Prostate gland (tissue), 2 donors: Measurements from ENCODE around the gene ASH1L. TPM values are rescaled to one million over a fixed set of nuclear protein-coding genes. Genes with fewer than 3 reads are reported as not detected.
"Not testable (repeated sequence)": the region's sequence is repeated elsewhere in the genome, so short reads cannot be mapped to it uniquely, and the experiment has no call there.

Experiments
- DNase-seq: peaks from one replicate; pipeline ENCODE4 v3.0.0-alpha.2; 2019; ENCODE audit warnings: low spot score
- H3K27ac ChIP-seq, 2 donors: fragments of 200-600 bp; sonication (generic); 2 replicates each; pipeline ENCODE4 v1.5.1; 2017 to 2019
- H3K27me3 ChIP-seq: fragments of 200-600 bp; sonication (generic); replicated peaks from 2 replicates; pipeline ENCODE4 v1.5.1; 2019; ENCODE audit not compliant: insufficient read depth
- H3K36me3 ChIP-seq, 2 donors: fragments of 200-600 bp; sonication (generic); 1 replicate in 1 of 2; 2 replicates in 1 of 2; pipeline versions ENCODE4 v1.5.1 to v1.8.1; 2017 to 2019
- H3K4me1 ChIP-seq: fragments of 200-600 bp; sonication (generic); replicated peaks from 2 replicates; pipeline ENCODE4 v1.5.1; 2019
- H3K4me3 ChIP-seq, 2 donors: fragments of 200-600 bp; sonication (generic); 2 replicates each; pipeline ENCODE4 v1.5.1; 2017 to 2019
- H3K9me3 ChIP-seq: fragments of 200-600 bp; sonication (generic); 2 replicates; pipeline ENCODE4 v1.5.1; 2017
- POLR2A ChIP-seq: fragments of 450-650 bp; IDR thresholded peaks from one replicate; pipeline ENCODE4 v1.6.1; 2016; ENCODE audit warnings: antibody characterized with exemption, mild to moderate bottlenecking
- POLR2AphosphoS5 ChIP-seq: sonication (generic); formaldehyde crosslinking; IDR thresholded peaks from one replicate; pipeline ENCODE4 v1.6.1; 2017; ENCODE audit warnings: antibody characterized with exemption
- WGBS: methylation state at CpG from one replicate; pipeline ENCODE4 v1.1.5; 2018; 5-methylcytosine and 5-hydroxymethylcytosine counted together
- intact Hi-C: fragments of 100-400 bp; cut with DNase I; formaldehyde crosslinking; loops from one replicate; pipeline ENCODE4 v1.14.2; 2022
- total RNA-seq, 2 donors: library from RNA; depleted of rRNA; stranded (reverse); fragments of >200 nt; gene quantifications; one replicate each; pipeline ENCODE4 v1.1.0, GENCODE V29; 2016
- TF ChIP-seq, protein P1 (sequence below), 4 experiments: fragments of 200-600 bp in 2 of 4; fragments of 450-650 bp in 2 of 4; sonication (generic) in 2 of 4; IDR thresholded peaks; 1 replicate in 3 of 4; 2 replicates in 1 of 4; pipeline ENCODE4 v1.5.1; 2016 to 2019; ENCODE audit warnings: antibody characterized with exemption in 4 of 4, mild to moderate bottlenecking in 2 of 4, moderate library complexity in 2 of 4

ASH1L gene
- total RNA-seq, 2 donors from 2014 or later = 53.1 to 66.2 TPM

DNA sequence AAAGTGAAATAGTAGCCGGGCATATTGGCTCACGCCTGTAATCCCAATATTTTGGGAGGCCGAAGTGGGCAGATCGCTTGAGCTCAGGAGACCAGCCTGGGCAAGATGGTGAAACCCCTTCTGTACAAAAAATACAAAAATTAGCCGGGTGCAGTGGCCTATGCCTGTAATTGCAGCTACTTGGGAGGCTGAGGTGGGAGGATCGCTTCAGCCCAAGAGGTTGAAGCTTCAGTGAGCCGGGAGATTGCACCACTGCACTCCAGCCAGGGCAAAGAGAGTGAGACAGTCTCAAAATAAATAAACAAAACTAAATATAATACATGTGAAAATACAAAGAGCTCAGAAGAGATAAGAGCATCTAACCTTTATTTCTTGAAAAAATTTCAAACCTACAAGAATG is 45.1 kb upstream of the ASH1L start:
- intact Hi-C loops = no loop called here
- Histone ChIP-seq H3K27me3 (no peaks in the 10 kb centered on the region), H3K36me3 (no peaks in the 10 kb centered on the region), H3K27ac (no peak overlapping the region), H3K4me3 (no peak overlapping the region), H3K4me1 (no peaks in the 10 kb centered on the region), H3K9me3 (no peaks in the 10 kb centered on the region)
- WGBS = 80% methylated on average over 7 of the region's 7 CpGs
- TF ChIP-seq POLR2AphosphoS5 (no peak), POLR2A (no peak)
- TF ChIP-seq, protein P1, sequence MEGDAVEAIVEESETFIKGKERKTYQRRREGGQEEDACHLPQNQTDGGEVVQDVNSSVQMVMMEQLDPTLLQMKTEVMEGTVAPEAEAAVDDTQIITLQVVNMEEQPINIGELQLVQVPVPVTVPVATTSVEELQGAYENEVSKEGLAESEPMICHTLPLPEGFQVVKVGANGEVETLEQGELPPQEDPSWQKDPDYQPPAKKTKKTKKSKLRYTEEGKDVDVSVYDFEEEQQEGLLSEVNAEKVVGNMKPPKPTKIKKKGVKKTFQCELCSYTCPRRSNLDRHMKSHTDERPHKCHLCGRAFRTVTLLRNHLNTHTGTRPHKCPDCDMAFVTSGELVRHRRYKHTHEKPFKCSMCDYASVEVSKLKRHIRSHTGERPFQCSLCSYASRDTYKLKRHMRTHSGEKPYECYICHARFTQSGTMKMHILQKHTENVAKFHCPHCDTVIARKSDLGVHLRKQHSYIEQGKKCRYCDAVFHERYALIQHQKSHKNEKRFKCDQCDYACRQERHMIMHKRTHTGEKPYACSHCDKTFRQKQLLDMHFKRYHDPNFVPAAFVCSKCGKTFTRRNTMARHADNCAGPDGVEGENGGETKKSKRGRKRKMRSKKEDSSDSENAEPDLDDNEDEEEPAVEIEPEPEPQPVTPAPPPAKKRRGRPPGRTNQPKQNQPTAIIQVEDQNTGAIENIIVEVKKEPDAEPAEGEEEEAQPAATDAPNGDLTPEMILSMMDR (IDR thresholded peaks at IDR 0.05) = no peak
- DNase-seq = no peak

DNA sequence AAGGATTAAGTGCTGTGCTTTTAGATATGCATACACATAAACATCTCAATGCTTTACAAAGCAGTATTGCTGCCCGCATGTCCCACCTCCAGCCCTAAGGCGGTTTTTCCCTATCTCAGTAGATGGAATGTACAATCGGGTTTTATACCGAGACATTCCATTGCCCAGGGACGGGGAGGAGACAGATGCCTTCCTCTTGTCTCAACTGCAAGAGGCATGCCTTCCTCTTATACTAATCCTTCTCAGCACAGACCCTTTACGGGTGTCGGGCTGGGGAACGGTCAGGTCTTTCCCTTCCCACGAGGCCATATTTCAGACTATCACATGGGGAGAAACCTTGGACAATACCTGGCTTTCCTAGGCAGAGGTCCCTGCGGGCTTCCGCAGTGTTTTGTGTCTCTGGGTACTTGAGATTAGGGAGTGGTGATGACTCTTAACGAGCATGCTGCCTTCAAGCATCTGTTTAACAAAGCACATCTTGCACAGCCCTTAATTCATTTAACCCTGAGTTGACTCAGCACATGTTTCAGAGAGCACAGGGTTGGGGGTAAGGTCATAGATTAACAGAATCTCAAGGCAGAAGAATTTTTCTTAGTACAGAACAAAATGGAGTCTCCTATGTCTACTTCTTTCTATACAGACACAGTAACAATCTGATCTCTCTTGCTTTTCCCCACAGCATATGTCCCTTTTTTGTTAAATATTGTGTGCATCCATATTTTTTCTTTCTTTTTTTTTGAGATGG is 37.4 kb upstream of the ASH1L start:
- DNase-seq, H3K4me3 ChIP-seq, intact Hi-C loops, H3K27me3 ChIP-seq, H3K36me3 ChIP-seq, H3K4me1 ChIP-seq, H3K27ac ChIP-seq, H3K9me3 ChIP-seq: not testable (repeated sequence)
- 27% methylated on average over 12 of the region's 12 CpGs for WGBS

DNA sequence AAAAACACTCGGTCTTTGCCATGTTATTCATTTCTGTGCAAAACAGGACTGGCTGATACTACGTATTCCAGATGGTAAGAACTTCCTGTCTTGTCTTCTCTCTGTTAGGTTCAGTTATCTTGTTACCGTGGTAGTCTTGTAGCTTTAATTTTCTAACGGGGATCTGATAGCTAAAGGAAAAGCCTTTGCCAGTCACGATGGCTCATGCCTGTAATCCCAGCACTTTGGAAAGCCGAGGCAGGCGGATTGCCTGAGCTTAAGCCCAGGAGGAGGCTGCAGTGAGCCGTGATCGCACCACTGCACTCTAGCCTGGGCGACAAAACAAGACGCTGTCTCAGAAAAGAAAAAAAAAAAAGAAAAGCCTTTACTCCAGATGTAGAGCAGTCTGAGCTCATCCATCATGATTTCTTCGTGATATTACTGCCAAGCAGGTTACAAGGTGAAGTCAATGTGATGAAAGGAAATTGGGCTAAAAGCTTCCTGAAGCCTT is 36.3 kb upstream of the ASH1L start:
- no peak overlapping the region for H3K27ac ChIP-seq
- H3K27me3 ChIP-seq = no peaks in the 10 kb centered on the region
- H3K4me3 ChIP-seq = no peak overlapping the region
- TF ChIP-seq POLR2A (no peak), POLR2AphosphoS5 (no peak)
- TF ChIP-seq, protein P1 (IDR thresholded peaks at IDR 0.05) = no peak
- WGBS = 12% methylated on average over 12 of the region's 12 CpGs
- no peaks in the 10 kb centered on the region for H3K36me3 ChIP-seq
- intact Hi-C loops = no loop called here
- no peaks in the 10 kb centered on the region for H3K9me3 ChIP-seq
- H3K4me1 ChIP-seq = no peaks in the 10 kb centered on the region
- no peak for DNase-seq

DNA sequence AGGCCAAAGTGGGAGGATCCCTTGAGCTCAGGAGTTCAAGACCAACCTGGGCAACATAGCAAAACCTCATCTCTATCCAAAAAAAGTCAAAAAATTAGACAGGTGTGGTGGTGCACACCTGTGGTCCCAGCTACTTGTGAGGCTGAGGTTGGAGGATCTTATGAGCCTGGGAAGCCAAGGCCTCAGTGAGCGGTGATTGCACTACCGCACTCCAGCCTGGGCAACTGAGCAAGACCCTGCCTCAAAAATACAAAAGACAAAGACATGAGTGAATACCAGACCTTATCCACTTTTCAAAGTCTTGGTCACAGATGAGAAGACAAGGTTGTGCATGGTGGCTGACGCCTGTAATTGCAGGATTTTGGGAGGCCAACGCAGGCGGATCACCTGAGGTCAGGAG is 34.3 kb upstream of the ASH1L start:
- H3K36me3 ChIP-seq = no peaks in the 10 kb centered on the region
- no peaks in the 10 kb centered on the region for H3K9me3 ChIP-seq
- WGBS = 95% methylated on average over 5 of the region's 5 CpGs
- H3K27me3 ChIP-seq = no peaks in the 10 kb centered on the region
- TF ChIP-seq, protein P1 (IDR thresholded peaks at IDR 0.05) = no peak
- TF ChIP-seq POLR2AphosphoS5 = no peak
- TF ChIP-seq POLR2A = no peak
- no peak overlapping the region for H3K27ac ChIP-seq
- DNase-seq = no peak
- H3K4me3 ChIP-seq = no peak overlapping the region
- intact Hi-C loops = no loop called here
- no peaks in the 10 kb centered on the region for H3K4me1 ChIP-seq

DNA sequence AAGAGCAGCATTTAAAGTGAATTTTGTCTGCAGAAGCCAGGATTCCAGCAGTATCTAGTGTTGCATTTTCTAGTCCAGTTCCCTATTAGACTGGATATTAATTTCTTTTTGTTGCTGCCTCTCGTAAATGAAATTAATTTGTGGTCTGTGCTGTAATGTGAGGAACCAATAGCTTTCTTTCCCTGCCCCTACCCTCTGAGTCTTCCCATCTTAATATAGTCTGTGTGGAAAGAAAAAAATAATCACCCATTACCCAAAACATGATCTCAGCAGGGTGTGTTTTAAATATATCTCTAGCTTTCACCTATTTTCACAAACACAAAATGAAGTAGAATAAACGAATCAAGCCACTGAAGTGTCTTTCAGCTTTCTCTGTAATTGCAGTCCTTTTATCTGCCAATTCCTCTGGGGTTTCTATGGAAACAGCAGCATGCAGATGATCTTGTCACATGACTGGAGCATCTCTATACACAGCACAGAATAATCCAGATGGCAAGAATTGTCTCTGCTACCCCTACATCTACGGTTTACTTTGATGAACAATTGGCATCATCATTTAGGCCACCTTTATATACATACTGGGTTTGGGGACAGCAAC is 33.4 kb upstream of the ASH1L start:
- 61% methylated on average over 3 of the region's 3 CpGs for WGBS
- H3K4me1 ChIP-seq, H3K27ac ChIP-seq, intact Hi-C loops, DNase-seq, H3K27me3 ChIP-seq, H3K4me3 ChIP-seq, H3K9me3 ChIP-seq, H3K36me3 ChIP-seq: not testable (repeated sequence)

DNA sequence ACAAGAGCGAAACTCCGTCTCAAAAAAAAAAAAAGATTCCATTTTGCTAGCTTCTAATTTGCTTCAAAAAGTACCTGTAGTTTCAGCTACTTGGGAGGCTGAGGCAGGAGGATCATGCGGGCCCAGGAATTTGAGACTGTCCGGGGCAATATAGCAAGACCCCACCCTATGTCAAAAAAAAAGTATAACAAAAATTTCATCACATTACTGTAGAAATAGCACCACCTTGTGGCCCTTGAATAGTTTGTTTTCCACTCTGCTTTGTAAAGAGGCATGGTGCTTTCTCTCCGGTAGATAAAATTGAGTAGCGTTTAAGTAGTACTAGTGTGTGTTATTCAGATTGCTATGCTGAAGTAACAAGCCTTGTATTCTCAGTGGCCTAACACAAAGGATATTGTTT is 29.2 kb upstream of the ASH1L start:
- H3K9me3 ChIP-seq = no peaks in the 10 kb centered on the region
- H3K4me3 ChIP-seq = no peak overlapping the region
- intact Hi-C loops = loop anchor here (5.0 kb wide), 2 partner anchors 269 to 314 kb away; partner anchors contain the start of genes HCN3 and RUSC1
- H3K27ac ChIP-seq = no peak overlapping the region
- H3K27me3 ChIP-seq = no peaks in the 10 kb centered on the region
- no peaks in the 10 kb centered on the region for H3K36me3 ChIP-seq
- no peaks in the 10 kb centered on the region for H3K4me1 ChIP-seq
- DNase-seq = peak; percentile 38
- WGBS = 40% methylated on average over 6 of the region's 6 CpGs
- TF ChIP-seq, protein P1 (IDR thresholded peaks at IDR 0.05) = peak; percentile 25 to 68 (median 58)
- TF ChIP-seq POLR2A = no peak

DNA sequence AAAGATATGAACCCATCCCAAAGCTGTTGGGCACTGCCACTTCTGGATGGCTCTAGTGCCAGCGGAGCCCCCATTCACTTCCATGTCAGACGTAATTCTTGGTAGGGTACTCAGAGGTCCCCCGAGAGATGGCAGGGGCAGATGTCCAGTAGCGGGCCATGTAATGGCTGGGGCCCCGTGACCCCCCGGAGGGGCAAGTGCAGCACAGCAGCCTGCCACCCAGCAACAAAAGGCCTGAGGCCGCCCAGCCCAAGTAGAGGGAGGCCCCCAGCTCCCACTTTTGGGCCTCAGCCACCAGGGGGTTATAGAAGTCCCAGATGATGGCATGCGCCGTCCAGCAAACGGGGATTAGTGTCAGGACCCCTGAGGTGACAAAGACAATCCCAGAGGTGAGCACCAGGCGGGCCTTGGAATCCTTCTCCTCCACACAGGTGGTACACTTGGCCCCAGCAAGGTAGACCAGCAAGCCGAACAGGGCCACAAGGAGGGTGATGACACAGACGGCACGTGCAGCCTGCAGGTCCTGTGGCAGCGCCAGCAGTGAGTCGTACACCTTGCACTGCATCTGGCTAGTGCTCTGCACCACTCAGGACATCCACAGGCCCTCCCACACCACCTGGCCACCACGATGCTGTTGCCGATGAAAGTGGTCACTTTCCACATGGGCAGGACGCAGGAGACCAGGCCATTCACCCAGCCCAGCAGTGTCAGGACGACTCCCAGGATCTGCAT is 28.1 kb upstream of the ASH1L start:
- intact Hi-C loops = loop anchor here (5.0 kb wide), 2 partner anchors 268 to 313 kb away; partner anchors contain the start of genes HCN3 and RUSC1
- H3K4me1 ChIP-seq, H3K27me3 ChIP-seq, DNase-seq, H3K9me3 ChIP-seq, H3K36me3 ChIP-seq, H3K27ac ChIP-seq, H3K4me3 ChIP-seq: not testable (repeated sequence)
- 90% methylated on average over 20 of the region's 20 CpGs for WGBS

DNA sequence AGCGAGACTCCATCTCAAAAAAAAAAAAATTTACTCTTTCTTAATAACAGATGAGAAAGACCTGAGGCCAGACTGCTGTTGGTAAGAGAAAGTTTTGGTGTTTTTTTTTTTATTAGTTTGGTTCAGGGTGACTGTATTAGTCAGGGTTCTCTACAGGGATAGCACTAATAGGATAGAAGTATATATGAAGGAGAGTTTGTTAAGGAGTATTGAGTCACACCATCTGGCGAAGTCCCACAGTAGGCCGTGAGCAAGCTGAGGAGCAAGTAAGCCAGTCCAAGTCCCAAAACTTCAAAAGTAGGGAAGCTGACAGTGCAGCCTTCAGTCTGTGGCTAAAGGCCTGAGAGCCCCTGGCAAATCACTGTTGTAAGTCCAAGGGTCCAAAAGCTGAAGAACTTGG is 26.7 kb upstream of the ASH1L start:
- H3K4me3 ChIP-seq, H3K27me3 ChIP-seq, H3K4me1 ChIP-seq, H3K9me3 ChIP-seq, DNase-seq, H3K27ac ChIP-seq, H3K36me3 ChIP-seq, intact Hi-C loops: not testable (repeated sequence)
- 89% methylated on average over 3 of the region's 3 CpGs for WGBS
